ENCODE data around the gene NTSR2.

DNA sequence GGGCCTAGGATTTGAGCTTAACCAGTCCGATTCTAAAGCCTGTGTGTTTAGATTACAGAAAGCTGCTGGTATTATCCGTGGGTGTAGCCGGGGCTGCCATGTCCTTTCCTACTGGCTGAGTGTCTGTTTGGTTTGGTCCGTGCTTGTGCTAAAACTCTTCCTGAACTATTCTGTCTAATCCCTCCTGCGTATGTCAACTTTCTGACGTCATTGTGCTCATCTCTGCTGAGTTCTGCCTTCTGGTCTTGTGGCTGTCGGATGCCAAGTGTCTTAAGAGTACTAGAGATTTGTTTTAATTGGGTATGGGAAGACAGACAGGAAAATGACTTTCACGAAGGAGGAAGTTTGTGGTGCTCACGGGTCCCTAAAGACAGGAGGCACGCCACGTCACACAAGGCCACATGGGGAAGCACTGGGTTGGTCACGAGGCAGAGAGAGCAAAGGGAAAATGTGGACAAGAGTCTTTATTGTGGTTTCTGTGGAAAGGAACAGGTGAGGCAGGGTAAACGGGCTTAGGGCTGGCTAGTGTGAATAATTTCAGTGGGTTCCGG, 31.8 kb upstream of the NTSR2 start:
- no peak for TF ChIP-seq CTCF (IDR thresholded peaks at IDR 0.05; ENCODE audit: low read length)
- no peak for TF ChIP-seq EZH2 (IDR thresholded peaks at IDR 0.05; ENCODE audit: borderline replicate concordance, low read length)

Data from OCI-LY1 (cell line).